Activated CD4-positive, alpha-beta T cell treated with anti-CD3 and anti-CD28 coated beads, Interleukin-2, amount 10 ng/mL, durations not matched to agents 24 days and 14 days (primary cell): ENCODE measurements around the gene AFAP1. TPM values are rescaled to one million over a fixed set of nuclear protein-coding genes. Genes with fewer than 3 reads are reported as not detected.
A peak's percentile ranks its signal among the peaks of the same experiment; 100 is the strongest.

Experiments
- DNase-seq: peaks from one replicate; pipeline ENCODE4 v3.0.0; 2022
- H3K27ac Mint-ChIP-seq: one replicate; pipeline ENCODE4 v1.8.0; 2022; ENCODE audit warnings: mild to moderate bottlenecking, mixed read lengths
- H3K27me3 Mint-ChIP-seq: one replicate; pipeline ENCODE4 v1.8.0; 2022; ENCODE audit warnings: mixed read lengths
- H3K36me3 Mint-ChIP-seq: one replicate; pipeline ENCODE4 v1.8.0; 2022; ENCODE audit warnings: low read depth, mild to moderate bottlenecking, mixed read lengths
- H3K4me1 Mint-ChIP-seq: one replicate; pipeline ENCODE4 v1.8.0; 2021; ENCODE audit warnings: mixed read lengths
- H3K4me3 Mint-ChIP-seq: one replicate; pipeline ENCODE4 v1.8.0; 2022; ENCODE audit warnings: mild to moderate bottlenecking, moderate library complexity, mixed read lengths
- H3K9me3 Mint-ChIP-seq: one replicate; pipeline ENCODE4 v1.8.0; 2021; ENCODE audit warnings: mixed read lengths
- intact Hi-C: fragments of 100-400 bp; cut with micrococcal nuclease; formaldehyde crosslinking; loops from one replicate; pipeline ENCODE4 v1.15.1; 2023
- total RNA-seq: library from RNA; stranded (reverse); gene quantifications from 2 replicates; pipeline ENCODE4 v1.2.3, GENCODE V29; 2022

Gene AFAP1
- total RNA-seq, 1 donor from 2014 or later, result 37.6 TPM

GRCh38 chr4:7772711-7773385 lies 166.8 kb downstream of the AFAP1 start:
- Mint-ChIP-seq H3K36me3 (peaks cover 22% of the 10 kb centered on the region), H3K27ac (no peak overlapping the region), H3K27me3 (no peaks in the 10 kb centered on the region), H3K4me3 (no peak overlapping the region), H3K9me3 (no peaks in the 10 kb centered on the region), H3K4me1 (peaks cover 20% of the 10 kb centered on the region)
- intact Hi-C loops, result no loop called here
- DNase-seq, result no peak

- Mint-ChIP-seq H3K4me1 (peaks cover 18% of the 10 kb centered on the region), H3K27ac (peak overlapping the region; percentile 49), H3K9me3 (no peaks in the 10 kb centered on the region), H3K4me3 (no peak overlapping the region), H3K36me3 (peaks cover 20% of the 10 kb centered on the region), H3K27me3 (no peaks in the 10 kb centered on the region)
- DNase-seq, result no peak
- intact Hi-C loops, result no loop called here
Observed at GRCh38 chr4:7771541-7772507, 167.8 kb downstream of the AFAP1 start.

- Mint-ChIP-seq H3K27me3 (no peaks in the 10 kb centered on the region), H3K27ac (peak overlapping the region; percentile 7), H3K9me3 (no peaks in the 10 kb centered on the region), H3K36me3 (peaks cover 18% of the 10 kb centered on the region), H3K4me1 (peaks cover 18% of the 10 kb centered on the region), H3K4me3 (peak overlapping the region; percentile 36)
- intact Hi-C loops, result no loop called here
- peak; percentile 77 for DNase-seq
Observed at GRCh38 chr4:7771056-7771455, 168.6 kb downstream of the AFAP1 start.

- Mint-ChIP-seq H3K27me3 (no peaks in the 10 kb centered on the region), H3K9me3 (no peaks in the 10 kb centered on the region), H3K27ac (peak overlapping the region; percentile 8), H3K4me1 (peaks cover 18% of the 10 kb centered on the region), H3K4me3 (peak overlapping the region; percentile 36), H3K36me3 (peaks cover 18% of the 10 kb centered on the region)
- intact Hi-C loops, result loop anchor here (1.0 kb wide), 1 partner anchor 32 kb away; no protein-coding TSS in a partner anchor
- peak; percentile 77 for DNase-seq
Observed at GRCh38 chr4:7770224-7771050, 169.2 kb downstream of the AFAP1 start.

- no peak for DNase-seq
- Mint-ChIP-seq H3K9me3 (no peaks in the 10 kb centered on the region), H3K4me3 (peak overlapping the region; percentile 12), H3K27me3 (no peaks in the 10 kb centered on the region), H3K36me3 (peaks cover 18% of the 10 kb centered on the region), H3K4me1 (peaks cover 18% of the 10 kb centered on the region), H3K27ac (no peak overlapping the region)
- intact Hi-C loops, result loop anchor here (1.0 kb wide), 1 partner anchor 33 kb away; no protein-coding TSS in a partner anchor
Observed at GRCh38 chr4:7769396-7770223, 170.1 kb downstream of the AFAP1 start.

- intact Hi-C loops, result no loop called here
- H3K27me3 Mint-ChIP-seq, result no peaks in the 10 kb centered on the region
- no peak for DNase-seq
- H3K36me3 Mint-ChIP-seq, result peaks cover 18% of the 10 kb centered on the region
- H3K4me3 Mint-ChIP-seq, result no peak overlapping the region
- H3K4me1 Mint-ChIP-seq, result peaks cover 18% of the 10 kb centered on the region
- no peak overlapping the region for H3K27ac Mint-ChIP-seq
- no peaks in the 10 kb centered on the region for H3K9me3 Mint-ChIP-seq
Observed at GRCh38 chr4:7768736-7769135, 170.9 kb downstream of the AFAP1 start.

- Mint-ChIP-seq H3K9me3 (no peaks in the 10 kb centered on the region), H3K4me3 (no peak overlapping the region), H3K27ac (no peak overlapping the region), H3K27me3 (no peaks in the 10 kb centered on the region), H3K4me1 (peaks cover 18% of the 10 kb centered on the region), H3K36me3 (peaks cover 13% of the 10 kb centered on the region)
- DNase-seq, result no peak
- intact Hi-C loops, result no loop called here
Observed at GRCh38 chr4:7767966-7768365, 171.7 kb downstream of the AFAP1 start.

- Mint-ChIP-seq H3K27me3 (no peaks in the 10 kb centered on the region), H3K4me1 (peaks cover 18% of the 10 kb centered on the region), H3K36me3 (peaks cover 11% of the 10 kb centered on the region), H3K4me3 (no peak overlapping the region), H3K27ac (no peak overlapping the region), H3K9me3 (no peaks in the 10 kb centered on the region)
- intact Hi-C loops, result no loop called here
- no peak for DNase-seq
Observed at GRCh38 chr4:7767526-7767925, 172.1 kb downstream of the AFAP1 start.

GRCh38 chr4:7766661-7767345 lies 172.9 kb downstream of the AFAP1 start:
- H3K4me3 Mint-ChIP-seq, result no peak overlapping the region
- intact Hi-C loops, result no loop called here
- peaks cover 20% of the 10 kb centered on the region for H3K4me1 Mint-ChIP-seq

GRCh38 chr4:7766086-7766485 lies 173.6 kb downstream of the AFAP1 start:
- Mint-ChIP-seq H3K4me1 (peaks cover 19% of the 10 kb centered on the region), H3K9me3 (no peaks in the 10 kb centered on the region), H3K4me3 (no peak overlapping the region), H3K36me3 (peaks cover 4% of the 10 kb centered on the region), H3K27me3 (no peaks in the 10 kb centered on the region), H3K27ac (no peak overlapping the region)
- no peak for DNase-seq
- intact Hi-C loops, result no loop called here

More at GRCh38 chr4:7766661-7767345, 172.9 kb downstream of the AFAP1 start:
- no peak for DNase-seq
- Mint-ChIP-seq H3K9me3 (no peaks in the 10 kb centered on the region), H3K36me3 (peaks cover 7% of the 10 kb centered on the region), H3K27me3 (no peaks in the 10 kb centered on the region), H3K27ac (no peak overlapping the region)

- peaks cover 4% of the 10 kb centered on the region for H3K36me3 Mint-ChIP-seq
- H3K27ac Mint-ChIP-seq, result no peak overlapping the region
- H3K9me3 Mint-ChIP-seq, result no peaks in the 10 kb centered on the region
- H3K27me3 Mint-ChIP-seq, result no peaks in the 10 kb centered on the region
- no peak overlapping the region for H3K4me3 Mint-ChIP-seq
- no peak for DNase-seq
- H3K4me1 Mint-ChIP-seq, result peaks cover 15% of the 10 kb centered on the region
- intact Hi-C loops, result no loop called here
Observed at GRCh38 chr4:7765666-7766065, 174.0 kb downstream of the AFAP1 start.

- H3K4me3 Mint-ChIP-seq, result no peak overlapping the region
- H3K27ac Mint-ChIP-seq, result no peak overlapping the region
- peaks cover 4% of the 10 kb centered on the region for H3K36me3 Mint-ChIP-seq
- H3K4me1 Mint-ChIP-seq, result peaks cover 13% of the 10 kb centered on the region
- no peaks in the 10 kb centered on the region for H3K27me3 Mint-ChIP-seq
- H3K9me3 Mint-ChIP-seq, result no peaks in the 10 kb centered on the region
- intact Hi-C loops, result no loop called here
- no peak for DNase-seq
Observed at GRCh38 chr4:7764466-7764865, 175.2 kb downstream of the AFAP1 start.
